T-helper 17 cell (primary cell): ENCODE data around the gene NBPF10. TPM values are rescaled to one million over a fixed set of nuclear protein-coding genes. Genes with fewer than 3 reads are reported as not detected.
"Not testable (repeated sequence)": the region's sequence is repeated elsewhere in the genome, so short reads cannot be mapped to it uniquely, and the experiment has no call there.

ENCODE experiments used
- ATAC-seq: fragments of 150-1000 bp; cut with Tn5 transposase; 2 replicates; pipeline ENCODE4 v1.10.0; 2021; ENCODE audit warnings: mild to moderate bottlenecking, moderate library complexity
- DNase-seq, 3 donors: peaks; one replicate each; pipeline versions ENCODE4 v3.0.0 to v3.0.0-alpha.2; 2020 to 2021
- H3K9me3 ChIP-seq: one replicate; pipeline ENCODE4 v1.7.0; 2013; ENCODE audit warnings: low read length, mild to moderate bottlenecking; ENCODE audit not compliant: control insufficient read depth, poor library complexity, severe bottlenecking
- H3K27ac Mint-ChIP-seq: one replicate; pipeline ENCODE4 v1.8.0; 2022; ENCODE audit warnings: mild to moderate bottlenecking, moderate library complexity, mixed read lengths
- H3K27me3 Mint-ChIP-seq: one replicate; pipeline ENCODE4 v1.8.0; 2022; ENCODE audit warnings: mixed read lengths
- H3K36me3 Mint-ChIP-seq: one replicate; pipeline ENCODE4 v1.8.0; 2022; ENCODE audit warnings: low read depth, mixed read lengths
- H3K4me1 Mint-ChIP-seq: one replicate; pipeline ENCODE4 v1.8.0; 2022; ENCODE audit warnings: mild to moderate bottlenecking, mixed read lengths
- H3K4me3 Mint-ChIP-seq: one replicate; pipeline ENCODE4 v1.8.0; 2022; ENCODE audit warnings: mild to moderate bottlenecking, moderate library complexity, mixed read lengths
- total RNA-seq, 4 donors: library from RNA in 2 of 4; stranded (reverse) in 2 of 4; gene quantifications; one replicate each; pipeline ENCODE4 v1.2.3 and lab custom pipeline; 2022 to 2026

NBPF10 gene, protein sequence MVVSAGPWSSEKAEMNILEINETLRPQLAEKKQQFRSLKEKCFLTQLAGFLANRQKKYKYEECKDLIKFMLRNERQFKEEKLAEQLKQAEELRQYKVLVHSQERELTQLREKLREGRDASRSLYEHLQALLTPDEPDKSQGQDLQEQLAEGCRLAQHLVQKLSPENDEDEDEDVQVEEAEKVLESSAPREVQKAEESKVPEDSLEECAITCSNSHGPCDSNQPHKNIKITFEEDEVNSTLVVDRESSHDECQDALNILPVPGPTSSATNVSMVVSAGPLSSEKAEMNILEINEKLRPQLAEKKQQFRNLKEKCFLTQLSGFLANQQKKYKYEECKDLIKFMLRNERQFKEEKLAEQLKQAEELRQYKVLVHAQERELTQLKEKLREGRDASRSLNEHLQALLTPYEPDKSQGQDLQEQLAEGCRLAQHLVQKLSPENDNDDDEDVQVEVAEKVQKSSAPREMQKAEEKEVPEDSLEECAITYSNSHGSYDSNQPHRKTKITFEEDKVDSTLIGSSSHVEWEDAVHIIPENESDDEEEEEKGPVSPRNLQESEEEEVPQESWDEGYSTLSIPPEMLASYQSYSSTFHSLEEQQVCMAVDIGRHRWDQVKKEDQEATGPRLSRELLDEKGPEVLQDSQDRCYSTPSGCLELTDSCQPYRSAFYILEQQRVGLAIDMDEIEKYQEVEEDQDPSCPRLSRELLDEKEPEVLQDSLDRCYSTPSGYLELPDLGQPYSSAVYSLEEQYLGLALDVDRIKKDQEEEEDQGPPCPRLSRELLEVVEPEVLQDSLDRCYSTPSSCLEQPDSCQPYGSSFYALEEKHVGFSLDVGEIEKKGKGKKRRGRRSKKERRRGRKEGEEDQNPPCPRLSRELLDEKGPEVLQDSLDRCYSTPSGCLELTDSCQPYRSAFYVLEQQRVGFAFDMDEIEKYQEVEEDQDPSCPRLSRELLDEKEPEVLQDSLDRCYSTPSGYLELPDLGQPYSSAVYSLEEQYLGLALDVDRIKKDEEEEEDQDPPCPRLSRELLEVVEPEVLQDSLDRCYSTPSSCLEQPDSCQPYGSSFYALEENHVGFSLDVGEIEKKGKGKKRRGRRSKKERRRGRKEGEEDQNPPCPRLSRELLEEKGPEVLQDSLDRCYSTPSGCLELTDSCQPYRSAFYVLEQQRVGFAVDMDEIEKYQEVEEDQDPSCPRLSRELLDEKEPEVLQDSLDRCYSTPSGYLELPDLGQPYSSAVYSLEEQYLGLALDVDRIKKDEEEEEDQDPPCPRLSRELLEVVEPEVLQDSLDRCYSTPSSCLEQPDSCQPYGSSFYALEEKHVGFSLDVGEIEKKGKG (N-terminal part only)
- total RNA-seq (1 to 10 TPM; 3.8 to 5.6 TPM), total RNA-seq (lab: John Stamatoyannopoulos, UW) (3.4 to 3.8 reads per million in 2 donors)

DNA sequence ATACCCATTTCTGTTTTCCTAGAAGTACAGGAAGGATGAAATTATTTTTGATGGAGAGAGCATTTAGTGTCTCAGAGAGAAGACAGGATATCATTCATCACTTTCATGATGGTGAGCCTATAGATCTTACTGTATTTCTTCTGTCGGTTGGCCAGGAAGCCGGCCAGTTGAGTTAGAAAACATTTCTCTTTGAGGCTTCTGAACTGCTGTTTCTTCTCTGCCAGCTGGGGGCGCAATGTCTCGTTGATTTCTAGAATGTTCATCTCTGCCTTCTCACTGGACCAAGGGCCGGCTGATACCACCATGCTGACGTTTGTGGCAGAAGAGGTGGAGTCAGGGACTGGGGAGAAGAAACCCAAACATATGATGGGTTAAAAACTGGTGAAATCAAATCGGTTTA, at the start of gene NBPF10:
Gene NBPF10 (minus strand): TSS at position 340 of the 400 bp plus-strand sequence. CDS start 35 bp downstream, at position 305.
- not testable (repeated sequence) for H3K36me3 Mint-ChIP-seq, H3K27ac Mint-ChIP-seq, ATAC-seq, H3K9me3 ChIP-seq, H3K4me1 Mint-ChIP-seq, DNase-seq, H3K27me3 Mint-ChIP-seq, H3K4me3 Mint-ChIP-seq

DNA sequence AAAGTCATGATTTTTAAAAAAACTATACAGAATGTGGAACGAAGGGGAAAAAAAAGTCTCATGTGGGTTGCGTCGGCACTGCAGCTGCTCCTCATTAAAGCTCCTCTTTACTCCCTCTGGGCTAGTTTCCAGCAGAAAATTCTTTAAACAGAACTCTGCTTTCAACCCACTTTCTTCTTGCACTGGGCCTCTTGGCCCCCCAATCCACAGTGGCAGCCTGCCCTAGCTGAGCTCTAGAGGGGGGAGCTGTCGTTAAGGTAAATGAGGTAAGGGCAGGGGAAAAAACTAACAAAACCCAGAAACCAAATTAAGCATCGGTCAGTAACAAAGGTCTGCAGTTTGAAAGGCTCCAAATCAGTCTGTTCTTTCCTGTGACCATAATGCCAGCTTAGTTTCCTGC, 29.9 kb upstream of the NBPF10 start:
- H3K36me3 Mint-ChIP-seq, DNase-seq, H3K4me1 Mint-ChIP-seq, H3K27ac Mint-ChIP-seq, H3K9me3 ChIP-seq, ATAC-seq, H3K4me3 Mint-ChIP-seq, H3K27me3 Mint-ChIP-seq: not testable (repeated sequence)

DNA sequence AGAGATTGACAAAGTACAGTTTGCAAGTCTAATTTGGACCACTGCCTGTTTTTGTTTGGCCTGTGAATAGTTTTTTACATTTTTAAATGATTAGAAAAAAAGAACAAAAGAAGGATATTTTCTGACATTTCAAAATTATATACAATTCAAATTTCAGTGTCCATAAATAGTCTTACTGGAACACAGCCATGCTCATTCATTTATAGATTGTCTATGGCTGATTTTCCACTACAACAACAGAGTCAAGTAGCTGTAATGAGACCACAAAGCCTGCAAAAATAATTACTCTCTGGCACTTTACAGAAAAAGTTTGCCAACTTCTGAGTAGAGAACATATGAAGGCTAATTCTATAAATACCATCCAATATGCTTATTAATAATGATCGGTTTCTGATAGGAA, 23.1 kb upstream of the NBPF10 start:
- not testable (repeated sequence) for H3K27me3 Mint-ChIP-seq, H3K27ac Mint-ChIP-seq, H3K4me3 Mint-ChIP-seq, ATAC-seq, H3K4me1 Mint-ChIP-seq, H3K9me3 ChIP-seq, H3K36me3 Mint-ChIP-seq, DNase-seq

DNA sequence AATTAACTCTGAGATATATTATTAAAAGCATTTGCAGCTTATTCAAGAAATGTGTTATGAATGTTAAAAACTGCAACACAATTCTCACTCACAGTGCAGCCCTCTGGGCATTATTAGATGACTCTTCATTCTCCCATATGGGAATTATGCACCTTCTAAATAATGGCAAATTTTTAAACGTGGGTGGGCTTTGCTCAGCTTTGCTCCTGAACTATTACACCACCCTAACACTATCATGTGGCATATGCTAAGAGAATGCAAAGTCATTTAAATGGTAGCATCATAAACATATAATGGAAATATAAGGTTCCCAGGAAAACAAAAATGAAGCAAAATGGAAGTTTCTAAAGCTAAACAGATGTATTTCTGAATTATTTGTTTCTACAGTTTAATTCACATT, 22.7 kb upstream of the NBPF10 start:
- H3K36me3 Mint-ChIP-seq, DNase-seq, H3K27me3 Mint-ChIP-seq, H3K4me1 Mint-ChIP-seq, ATAC-seq, H3K27ac Mint-ChIP-seq, H3K4me3 Mint-ChIP-seq, H3K9me3 ChIP-seq: not testable (repeated sequence)

Other genes with a start within 250 kb of the NBPF10 start
- gene ITGA10, start 234.8 kb downstream of the NBPF10 start, total RNA-seq: 1 to 10 TPM in 1 of 2 donors, under 1 TPM in 1; 0.70 to 1.3 TPM
- gene PEX11B, start 226.1 kb downstream of the NBPF10 start, total RNA-seq: 10 to 100 TPM; 15.7 TPM
- 100 to 1,000 TPM; 126 to 130 TPM for gene RBM8A, start 217.3 kb downstream of the NBPF10 start, total RNA-seq
- 10 to 100 TPM; 36.6 to 44.1 TPM for gene LIX1L, start 186.8 kb downstream of the NBPF10 start, total RNA-seq
- gene ANKRD34A, start 180.2 kb downstream of the NBPF10 start, total RNA-seq: 1 to 10 TPM in 1 of 2 donors, under 1 TPM in 1; 0.70 to 1.7 TPM
- gene POLR3GL, start 180.1 kb downstream of the NBPF10 start, total RNA-seq: 10 to 100 TPM; 22.2 to 24.1 TPM
- gene TXNIP, start 148.2 kb downstream of the NBPF10 start, total RNA-seq: 100 to 1,000 TPM; 567 to 927 TPM
- not detected for gene HJV, start 123.1 kb downstream of the NBPF10 start, total RNA-seq
- gene NOTCH2NLA, start 84.2 kb upstream of the NBPF10 start, total RNA-seq: 10 to 100 TPM; 34.3 to 40.7 TPM